NCI-H2196 treated with DMSO at 0.1 percent for 48 hours (cell line): ENCODE measurements around the gene KBTBD12.
A peak's percentile ranks its signal among the peaks of the same experiment; 100 is the strongest.

Source experiments
- DNase-seq: peaks from one replicate; lab custom pipeline; 2025; ENCODE audit not compliant: unreplicated experiment; lab: John Stamatoyannopoulos, UW

Gene KBTBD12

GRCh38 chr3:127951276-127951675 is 36.2 kb downstream of the KBTBD12 start:
- DNase-seq: no peak

- no peak for DNase-seq
These were observed 38.3 kb downstream of the KBTBD12 start for GRCh38 chr3:127953091-127954035.

GRCh38 chr3:127954640-127955039 is 39.6 kb downstream of the KBTBD12 start:
- DNase-seq: no peak

- no peak for DNase-seq
These were observed 40.7 kb downstream of the KBTBD12 start for GRCh38 chr3:127955728-127956127.

- DNase-seq: no peak
These were observed 44.0 kb downstream of the KBTBD12 start for GRCh38 chr3:127959041-127959440.

GRCh38 chr3:127959873-127960272 is 44.8 kb downstream of the KBTBD12 start:
- DNase-seq: no peak

GRCh38 chr3:127960421-127960965 is 45.5 kb downstream of the KBTBD12 start:
- DNase-seq: no peak

GRCh38 chr3:127961124-127961523 is 46.1 kb downstream of the KBTBD12 start:
- no peak for DNase-seq

- DNase-seq: no peak
These were observed 46.9 kb downstream of the KBTBD12 start for GRCh38 chr3:127961963-127962362.

- no peak for DNase-seq
These were observed 47.9 kb downstream of the KBTBD12 start for GRCh38 chr3:127962937-127963336.

- peak; percentile 68 for DNase-seq
These were observed 49.0 kb downstream of the KBTBD12 start for GRCh38 chr3:127964053-127964452.

- no peak for DNase-seq
These were observed 49.8 kb downstream of the KBTBD12 start for GRCh38 chr3:127964816-127965215.

- DNase-seq: no peak
These were observed 52.3 kb downstream of the KBTBD12 start for GRCh38 chr3:127967316-127967715.

- peak; percentile 44 for DNase-seq
These were observed 56.0 kb downstream of the KBTBD12 start for GRCh38 chr3:127970966-127971592.

- DNase-seq: no peak
These were observed 59.2 kb downstream of the KBTBD12 start for GRCh38 chr3:127974226-127974625.

GRCh38 chr3:127975153-127976029 is 60.4 kb downstream of the KBTBD12 start:
- DNase-seq: no peak

GRCh38 chr3:127978636-127979035 is 63.6 kb downstream of the KBTBD12 start:
- DNase-seq: no peak

- DNase-seq: no peak
These were observed 64.4 kb downstream of the KBTBD12 start for GRCh38 chr3:127979473-127979872.

- DNase-seq: no peak
These were observed 66.1 kb downstream of the KBTBD12 start for GRCh38 chr3:127981097-127981496.

GRCh38 chr3:127982155-127982554 is 67.1 kb downstream of the KBTBD12 start:
- no peak for DNase-seq
